H1 (cell line): Measurements from ENCODE around the gene GRM8. TPM values are rescaled to one million over a fixed set of nuclear protein-coding genes. Genes with fewer than 3 reads are reported as not detected.

Experiments
- CTCF ChIA-PET: fragments of 300-600 bp; sonication (Branson Sonifier 250); formaldehyde crosslinking; loops from one replicate; lab custom pipeline; 2021; ENCODE audit not compliant: partially characterized antibody; lab: Charles Lee
- POLR2A ChIA-PET: fragments of 300-600 bp; sonication (Branson Sonifier 250); formaldehyde crosslinking; loops from one replicate; lab custom pipeline; 2021; ENCODE audit warnings: inconsistent platforms; ENCODE audit not compliant: partially characterized antibody; lab: Charles Lee
- DNase-seq, 2 experiments: peaks; one replicate each; pipeline versions ENCODE4 v3.0.0 to v3.0.0-alpha.2; 2010 to 2022; ENCODE audit warnings: low spot score in 2 of 2, low read depth in 1 of 2, mixed read lengths in 1 of 2
- FAIRE-seq: peaks from 2 replicates; lab custom pipeline; 2011; peaks lifted over from hg19 to GRCh38; lab: Jason Lieb, UNC
- H2AFZ ChIP-seq: 2 replicates; pipeline ENCODE4 v1.8.1; 2012; ENCODE audit warnings: low read length, inconsistent platforms
- H2AK5ac ChIP-seq: 2 replicates; pipeline ENCODE4 v1.6.1; 2013; ENCODE audit warnings: low read depth, low read length
- H2BK120ac ChIP-seq: replicated peaks from 2 replicates; pipeline ENCODE3; 2013; ENCODE audit warnings: low read depth, low read length, inconsistent platforms
- H2BK12ac ChIP-seq: 2 replicates; pipeline ENCODE4 v1.6.1; 2013; ENCODE audit warnings: low read depth, low read length
- H2BK15ac ChIP-seq: 2 replicates; pipeline ENCODE4 v1.6.1; 2013; ENCODE audit warnings: low read length
- H2BK20ac ChIP-seq: 2 replicates; pipeline ENCODE4 v1.6.1; 2013; ENCODE audit warnings: low read length
- H2BK5ac ChIP-seq: 2 replicates; pipeline ENCODE4 v1.6.1; 2013; ENCODE audit warnings: low read depth, low read length
- H3K14ac ChIP-seq: 2 replicates; pipeline ENCODE4 v1.6.1; 2013; ENCODE audit warnings: inconsistent platforms; ENCODE audit not compliant: insufficient read length
- H3K18ac ChIP-seq: 2 replicates; pipeline ENCODE4 v1.6.1; 2013; ENCODE audit warnings: low read length; ENCODE audit errors: extremely low read depth
- H3K23ac ChIP-seq: 2 replicates; pipeline ENCODE4 v1.6.1; 2013; ENCODE audit warnings: inconsistent platforms; ENCODE audit not compliant: insufficient read length
- H3K23me2 ChIP-seq: 2 replicates; pipeline ENCODE4 v1.6.1; 2013; ENCODE audit warnings: low read depth, low read length
- H3K27ac ChIP-seq: 2 replicates; pipeline ENCODE4 v1.6.1; 2011; ENCODE audit warnings: low read depth, low read length, inconsistent platforms
- H3K27me3 ChIP-seq, 4 experiments: replicated peaks in 1 of 4; 1 replicate in 1 of 4; 2 replicates in 3 of 4; pipeline versions ENCODE4 v1.6.1 to v1.8.1; 2011 to 2013; ENCODE audit warnings: low read length in 3 of 4, mild to moderate bottlenecking in 3 of 4, inconsistent platforms in 2 of 4, mixed read lengths in 2 of 4, moderate library complexity in 1 of 4; ENCODE audit not compliant: control insufficient read depth in 3 of 4, insufficient read depth in 3 of 4; ENCODE audit errors: extremely low read depth in 1 of 4
- H3K36me3 ChIP-seq, 4 experiments: 2 replicates each; pipeline versions ENCODE4 v1.6.1 to v1.8.1; 2011 to 2013; ENCODE audit warnings: mild to moderate bottlenecking in 4 of 4, low read length in 3 of 4, moderate library complexity in 2 of 4, control low read depth in 1 of 4, inconsistent platforms in 1 of 4; ENCODE audit not compliant: insufficient read depth in 4 of 4, control insufficient read depth in 2 of 4
- H3K4ac ChIP-seq: replicated peaks from 2 replicates; pipeline ENCODE3; 2013; ENCODE audit warnings: low read length, low read depth, mixed read lengths, inconsistent platforms; ENCODE audit not compliant: insufficient read length
- H3K4me1 ChIP-seq, 4 experiments: replicated peaks in 1 of 4; 1 replicate in 1 of 4; 2 replicates in 3 of 4; pipeline versions ENCODE4 v1.6.1 to v1.8.1; 2011 to 2013; ENCODE audit warnings: low read length in 3 of 4, inconsistent platforms in 2 of 4, mixed read lengths in 1 of 4; ENCODE audit not compliant: insufficient read depth in 4 of 4, control insufficient read depth in 3 of 4
- H3K4me2 ChIP-seq, 2 experiments: 2 replicates each; pipeline versions ENCODE4 v1.6.1 to v1.8.1; 2011 to 2013; ENCODE audit warnings: low read depth in 2 of 2, low read length in 2 of 2, control low read depth in 1 of 2, inconsistent platforms in 1 of 2, mild to moderate bottlenecking in 1 of 2; ENCODE audit not compliant: insufficient read depth in 1 of 2
- H3K4me3 ChIP-seq, 4 experiments: fragments of 200-600, 300-600 bp in 1 of 4; sonication (generic), shearing (Covaris generic), sonication (Bioruptor Twin) in 1 of 4; 2 replicates each; pipeline versions ENCODE4 v1.5.1 to v1.8.1; 2011 to 2016; ENCODE audit warnings: low read length in 4 of 4, low read depth in 3 of 4, control low read depth in 2 of 4, inconsistent platforms in 2 of 4, mild to moderate bottlenecking in 2 of 4, mixed read lengths in 1 of 4, moderate library complexity in 1 of 4; ENCODE audit not compliant: insufficient read depth in 2 of 4; ENCODE audit errors: extremely low read depth in 1 of 4
- H3K56ac ChIP-seq: replicated peaks from 2 replicates; pipeline ENCODE3; 2013; ENCODE audit warnings: low read depth, mild to moderate bottlenecking, mixed read lengths, low read length, inconsistent platforms; ENCODE audit not compliant: insufficient read length
- H3K79me1 ChIP-seq: 2 replicates; pipeline ENCODE4 v1.6.1; 2013; ENCODE audit warnings: low read depth, low read length, control low read depth
- H3K79me2 ChIP-seq, 2 experiments: 2 replicates each; pipeline versions ENCODE4 v1.6.1 to v1.8.1; 2012 to 2013; ENCODE audit warnings: low read length in 2 of 2, mild to moderate bottlenecking in 2 of 2, inconsistent platforms in 1 of 2; ENCODE audit not compliant: insufficient read depth in 2 of 2, control insufficient read depth in 1 of 2
- H3K9ac ChIP-seq, 4 experiments: replicated peaks in 1 of 4; 1 replicate in 1 of 4; 2 replicates in 3 of 4; pipeline versions ENCODE4 v1.6.1 to v1.8.1; 2011 to 2013; ENCODE audit warnings: low read depth in 3 of 4, low read length in 3 of 4, control low read depth in 2 of 4, mild to moderate bottlenecking in 2 of 4, moderate library complexity in 2 of 4, inconsistent platforms in 1 of 4; ENCODE audit errors: extremely low read depth in 1 of 4
- H3K9me3 ChIP-seq, 2 experiments: 2 replicates each; pipeline versions ENCODE4 v1.6.1 to v1.8.1; 2012 to 2013; ENCODE audit warnings: mild to moderate bottlenecking in 2 of 2, moderate library complexity in 2 of 2, control low read depth in 1 of 2, inconsistent platforms in 1 of 2, low read depth in 1 of 2, low read length in 1 of 2, mixed read lengths in 1 of 2; ENCODE audit not compliant: insufficient read depth in 2 of 2
- H4K20me1 ChIP-seq, 2 experiments: replicated peaks in 1 of 2; 2 replicates each; pipeline versions ENCODE3 to v1.8.1; 2011 to 2013; ENCODE audit warnings: inconsistent platforms in 2 of 2, low read length in 2 of 2, mild to moderate bottlenecking in 1 of 2; ENCODE audit not compliant: insufficient read depth in 2 of 2, control insufficient read depth in 1 of 2
- H4K5ac ChIP-seq: 2 replicates; pipeline ENCODE4 v1.6.1; 2013; ENCODE audit warnings: low read length, low read depth, mixed read lengths, inconsistent platforms; ENCODE audit not compliant: insufficient read length
- H4K8ac ChIP-seq: 2 replicates; pipeline ENCODE4 v1.8.0; 2013; ENCODE audit warnings: mild to moderate bottlenecking, moderate library complexity, low read length, inconsistent platforms; ENCODE audit not compliant: insufficient read depth; ENCODE audit errors: extremely low read depth
- H4K91ac ChIP-seq: replicated peaks from 2 replicates; pipeline ENCODE3; 2013; ENCODE audit warnings: low read length, mixed read lengths, inconsistent platforms; ENCODE audit not compliant: insufficient read length
- CBX5 ChIP-seq: fragments of 300-800, 300-1000 bp; sonication (generic); IDR thresholded peaks from 2 replicates; pipeline ENCODE4 v1.7.1; 2016; ENCODE audit warnings: antibody characterized with exemption, low read length, low read depth
- RAD21 ChIP-seq, 2 experiments: IDR thresholded peaks in 1 of 2; conservative IDR thresholded peaks in 1 of 2; 2 replicates each; pipeline ENCODE4 v1.6.1; 2011; ENCODE audit warnings: low read depth in 2 of 2, low read length in 2 of 2, improper control_type of control experiment in 1 of 2, inconsistent platforms in 1 of 2, mild to moderate bottlenecking in 1 of 2, moderate library complexity in 1 of 2
- TAF1 ChIP-seq: IDR thresholded peaks from 2 replicates; pipeline ENCODE4 v1.6.1; 2011; ENCODE audit warnings: mild to moderate bottlenecking, low read depth, low read length
- TCF12 ChIP-seq: IDR thresholded peaks from 2 replicates; pipeline ENCODE4 v1.6.1; 2011; ENCODE audit warnings: low read depth, mild to moderate bottlenecking, low read length
- WGBS, 2 experiments: shearing (Covaris generic) in 1 of 2; methylation state at CpG; one replicate each; pipeline versions ENCODE4 v1.1.6 to v1.1.7; 2013 to 2015; ENCODE audit warnings: low lambda C conversion rate in 2 of 2, mixed read lengths in 2 of 2, inconsistent platforms in 1 of 2, low coverage in 1 of 2, missing lambda C conversion rate in 1 of 2; ENCODE audit not compliant: insufficient replicate concordance in 2 of 2, insufficient coverage in 1 of 2, insufficient read length in 1 of 2; ENCODE audit errors: extremely low coverage in 1 of 2, missing lambda C conversion rate in 1 of 2; 5-methylcytosine and 5-hydroxymethylcytosine counted together
- polyA plus RNA-seq, 7 experiments: library from polyadenylated mRNA; depleted of rRNA in 3 of 7; stranded (reverse) in 5 of 7; unstranded in 2 of 7; fragments of >200 nt in 5 of 7; fragments of 200-250 nt in 2 of 7; gene quantifications; 1 replicate in 5 of 7; 2 replicates in 1 of 7; 4 replicates in 1 of 7; pipeline versions ENCODE4 v1.2.1 to v1.2.3, GENCODE V29; 2011 to 2013; ENCODE audit warnings: missing spikeins in 2 of 7, mixed read lengths in 2 of 7
- total RNA-seq: library from RNA; stranded (reverse); fragmentation: NEBNext Ultra II Directional; extraction: Animal tissue kit (Norgen Biotek cat#: 25700); gene quantifications from 2 replicates; pipeline ENCODE4 v1.2.1, GENCODE V29; 2021

GRM8 gene
- total and polyA plus RNA-seq, 2 of the 8 experiments (the other 6 are each of a cell fraction or from before 2014, with no cell fraction given) = 2.6 to 2.8 TPM

- H3K36me3 ChIP-seq = no peaks in the 10 kb centered on the region
- H3K56ac ChIP-seq = no peak overlapping the region
- no peak for DNase-seq
- H3K18ac ChIP-seq = no peak overlapping the region
- no peak overlapping the region for H3K9ac ChIP-seq
- no peak overlapping the region for H4K91ac ChIP-seq
- peaks cover 0 to 2% (median under 1%) of the 10 kb centered on the region in 4 experiments; a peak in 2 of 7 replicates for H3K4me1 ChIP-seq
- no peaks in the 10 kb centered on the region for H3K23me2 ChIP-seq
- no peak overlapping the region for H2BK20ac ChIP-seq
- ChIA-PET POLR2A (no interaction called here), CTCF (interaction anchor here (0.9 kb wide), 1 partner anchor 25 kb away, joined by 3 read pairs; no protein-coding TSS in a partner anchor)
- 0 out of 8 replicates have a peak overlapping the region, but pooled peaks of 1 of the 4 experiments have one; percentile 35 for H3K4me3 ChIP-seq
- FAIRE-seq = peak; percentile 28
- no peak overlapping the region for H3K4ac ChIP-seq
- H3K14ac ChIP-seq = no peak overlapping the region
- no peaks in the 10 kb centered on the region for H3K9me3 ChIP-seq
- no peaks in the 10 kb centered on the region for H3K27me3 ChIP-seq
- H2BK15ac ChIP-seq = no peak overlapping the region
- TF ChIP-seq RAD21 (IDR thresholded peaks at IDR 0.05 in 1 of 2, conservative IDR thresholded peaks at IDR 0.05 in 1 of 2; ENCODE audit: low read depth in 2 of 2, low read length in 2 of 2) (no peak), TCF12 (0 out of 2 replicates have a peak, but pooled peaks have one; percentile 11), CBX5 (no peak), TAF1 (no peak)
- H4K8ac ChIP-seq = no peak overlapping the region
- H2AFZ ChIP-seq = no peak overlapping the region
- H2AK5ac ChIP-seq = no peak overlapping the region
- H2BK12ac ChIP-seq = no peak overlapping the region
- no peak overlapping the region for H2BK5ac ChIP-seq
- H4K5ac ChIP-seq = no peak overlapping the region
- H3K27ac ChIP-seq = no peak overlapping the region
- no peaks in the 10 kb centered on the region for H3K79me2 ChIP-seq
- no peaks in the 10 kb centered on the region for H3K79me1 ChIP-seq
- H4K20me1 ChIP-seq = no peaks in the 10 kb centered on the region
- peak overlapping the region in 1 of 2 experiments; percentile 46; a peak in 2 of 4 replicates for H3K4me2 ChIP-seq
- H2BK120ac ChIP-seq = no peak overlapping the region
- 74% methylated on average over 1 of the region's 1 CpG; no CpG with 5 or more reads in 1 of the 2 experiments for WGBS, 2 experiments
- no peak overlapping the region for H3K23ac ChIP-seq
Measured at GRCh38 chr7:126778101-126778500, 474.6 kb downstream of the GRM8 start.
